ENCODE results near the gene UBE2H. TPM values are rescaled to one million over a fixed set of nuclear protein-coding genes. Genes with fewer than 3 reads are reported as not detected.
"Not testable (repeated sequence)": the region's sequence is repeated elsewhere in the genome, so short reads cannot be mapped to it uniquely, and the experiment has no call there.

The UBE2H gene
- total and polyA plus RNA-seq, 2 of the 4 experiments (the other 2 are of a cell fraction) = 34.6 to 49.4 TPM

- no peak for TF ChIP-seq SMC3 (IDR thresholded peaks at IDR 0.05; ENCODE audit: low read depth, low read length)
Observed at GRCh38 chr7:129968592-129969383, 16.0 kb upstream of the UBE2H start (continued).

- H3K4me3 ChIP-seq (ENCODE audit: insufficient read depth, low read depth, low read length); POLR2A ChIA-PET (ENCODE audit: unreplicated experiment); H3K27me3 ChIP-seq (ENCODE audit: control insufficient read depth, insufficient read depth, low read length); H3K9ac ChIP-seq (ENCODE audit: low read depth, low read length); H2AFZ ChIP-seq (replicated peaks; ENCODE audit: low read length, poor library complexity); in situ Hi-C loops (cut with MboI; ENCODE audit: low sequenced_read_pairs); H3K27ac ChIP-seq (ENCODE audit: insufficient read depth, low read length); intact Hi-C loops (cut with micrococcal nuclease); CTCF ChIA-PET; H3K4me2 ChIP-seq (ENCODE audit: low read depth, low read length); H3K4ac ChIP-seq (ENCODE audit: low read depth, low read length); H3K18ac ChIP-seq (ENCODE audit: low read depth, low read length); ATAC-seq (ENCODE audit: low read depth); DNase-seq; H3K9me3 ChIP-seq (ENCODE audit: control insufficient read depth, insufficient read depth, low read length); H3K79me1 ChIP-seq (ENCODE audit: low read depth in 1 of 2, low read length in 2 of 2); H2BK5ac ChIP-seq (ENCODE audit: low read depth, low read length, poor library complexity, severe bottlenecking); H2AK9ac ChIP-seq (replicated peaks; ENCODE audit: low read depth, low read length, poor library complexity); H3K56ac ChIP-seq (ENCODE audit: extremely low read depth, insufficient read depth, low read length); H4K5ac ChIP-seq (ENCODE audit: low read depth, low read length); H3K23ac ChIP-seq (ENCODE audit: low read depth, low read length); H3K36me3 ChIP-seq (ENCODE audit: control insufficient read depth, insufficient read depth, low read length); H4K20me1 ChIP-seq (ENCODE audit: insufficient read depth, low read length); BruUV-seq (replicated peaks); dilution Hi-C loops (cut with HindIII; ENCODE audit: low sequenced_read_pairs, unreplicated experiment); H4K91ac ChIP-seq (ENCODE audit: insufficient read depth, low read depth, low read length); H4K8ac ChIP-seq (ENCODE audit: low read depth in 2 of 2, low read length in 2 of 2): not testable (repeated sequence)
- peaks cover 15% of the 10 kb centered on the region for H3K4me1 ChIP-seq (ENCODE audit: control insufficient read depth, insufficient read depth, low read length)
- H2AK5ac ChIP-seq (ENCODE audit: low read depth, low read length) = peak overlapping the region; percentile 81; the same call in 1 of the 2 replicates
- peak overlapping the region; percentile 36; the same call in 1 of the 2 replicates for H3K14ac ChIP-seq (replicated peaks; ENCODE audit: low read depth, low read length)
- 100% methylated on average over 1 of the region's 4 CpGs; no CpG with 5 or more reads in 1 of the 2 experiments for WGBS, 2 experiments (ENCODE audit: extremely low coverage in 2 of 2, insufficient read length in 1 of 2)
- H2BK120ac ChIP-seq (ENCODE audit: low read depth, low read length) = peak overlapping the region; percentile 86; the same call in 1 of the 2 replicates
- peak overlapping the region; percentile 93; the same call in 2 of the 3 replicates for H2BK15ac ChIP-seq (ENCODE audit: low read depth, low read length)
- H3K9me1 ChIP-seq (ENCODE audit: insufficient read depth, low read length) = peaks cover 12% of the 10 kb centered on the region
- H2BK20ac ChIP-seq (ENCODE audit: low read depth, low read length) = peak overlapping the region; percentile 68; the same call in 1 of the 2 replicates
Observed at GRCh38 chr7:129960204-129960475, 7.4 kb upstream of the UBE2H start.

All from IMR-90 (cell line).